GM21381 (cell line): ENCODE data around the gene ABCA9.
"Not testable (repeated sequence)": the region's sequence is repeated elsewhere in the genome, so short reads cannot be mapped to it uniquely, and the experiment has no call there.

Source experiments
- ATAC-seq: cut with Tn5 transposase; IDR thresholded peaks from one replicate; pipeline ENCODE4 v1.9.1; 2021; ENCODE audit warnings: mild to moderate bottlenecking, moderate library complexity; ENCODE audit not compliant: unreplicated experiment

ABCA9 gene

DNA sequence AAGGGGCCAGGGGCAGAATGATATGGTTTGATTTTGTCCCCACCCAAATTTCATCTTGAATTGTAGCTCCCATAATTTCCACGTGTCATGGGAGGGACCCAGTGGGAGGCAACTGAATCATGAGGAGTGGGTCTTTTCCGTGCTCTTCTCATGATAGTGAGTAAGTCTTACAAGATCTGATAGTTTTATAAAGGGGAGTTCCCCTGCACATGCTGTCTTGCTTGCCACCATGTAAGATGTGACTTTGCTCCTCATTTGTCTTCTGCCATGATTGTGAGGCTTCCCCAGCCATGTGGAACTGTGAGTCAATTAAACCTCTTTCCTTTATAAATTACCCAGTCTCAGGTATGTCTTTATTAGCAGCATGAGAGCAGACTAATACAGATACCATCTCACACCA lies 101.6 kb downstream of the ABCA9 start:
- ATAC-seq, result not testable (repeated sequence)

DNA sequence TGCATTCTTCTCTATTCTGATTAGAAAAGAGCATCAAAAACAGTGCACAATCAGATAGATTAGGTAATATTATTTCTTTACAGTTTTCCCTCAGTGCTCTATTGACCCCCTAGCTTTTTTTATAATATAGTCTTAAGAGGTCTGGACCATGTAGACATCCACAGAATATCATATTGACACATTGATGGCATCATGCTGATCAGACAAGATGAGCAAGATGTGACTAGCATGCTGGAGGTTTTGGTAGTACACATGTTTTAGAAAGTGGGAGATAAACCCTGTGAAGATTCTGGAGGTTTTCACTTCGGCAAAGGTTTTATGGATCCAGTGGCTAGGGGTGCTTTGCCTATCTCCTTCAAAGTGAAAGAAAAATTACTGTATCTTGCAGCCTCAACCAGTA lies 102.8 kb downstream of the ABCA9 start:
- no peak for ATAC-seq

DNA sequence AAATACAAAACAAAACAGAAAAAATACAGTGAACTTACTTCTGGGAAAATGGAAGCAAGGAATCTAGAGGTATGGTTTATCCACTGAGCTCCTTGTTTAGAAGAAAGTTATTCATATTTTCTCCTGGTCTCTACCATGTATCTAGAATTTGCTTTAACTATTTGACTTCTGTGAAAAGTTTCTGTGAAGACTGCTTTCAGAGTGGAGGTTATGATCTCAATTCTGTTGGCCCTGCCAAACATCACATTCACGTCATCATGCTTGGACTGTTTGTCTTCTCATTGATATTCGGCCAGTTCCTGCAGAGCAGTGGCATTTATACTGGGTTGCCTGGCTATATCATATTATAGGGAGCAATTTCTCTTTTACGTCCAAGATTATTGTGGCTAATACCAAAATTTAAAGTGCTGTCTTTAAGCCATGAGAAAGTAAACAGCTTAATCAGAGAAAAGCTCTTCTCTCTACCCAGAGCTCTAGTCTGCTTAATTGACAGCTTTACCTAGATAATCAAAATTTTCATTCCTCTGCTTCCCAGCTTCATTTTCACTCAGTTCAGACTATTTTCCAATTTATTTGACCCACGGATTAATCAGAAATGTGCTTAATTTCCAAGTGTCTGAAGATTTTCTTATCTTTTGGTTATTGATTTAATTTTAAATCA lies 105.4 kb downstream of the ABCA9 start, which contains the start of gene ABCA8:
ABCA8 (minus strand) TSS at position 212 of the 661 bp plus-strand sequence. CDS start 13,358 bp downstream, outside the sequence.
- no peak for ATAC-seq

DNA sequence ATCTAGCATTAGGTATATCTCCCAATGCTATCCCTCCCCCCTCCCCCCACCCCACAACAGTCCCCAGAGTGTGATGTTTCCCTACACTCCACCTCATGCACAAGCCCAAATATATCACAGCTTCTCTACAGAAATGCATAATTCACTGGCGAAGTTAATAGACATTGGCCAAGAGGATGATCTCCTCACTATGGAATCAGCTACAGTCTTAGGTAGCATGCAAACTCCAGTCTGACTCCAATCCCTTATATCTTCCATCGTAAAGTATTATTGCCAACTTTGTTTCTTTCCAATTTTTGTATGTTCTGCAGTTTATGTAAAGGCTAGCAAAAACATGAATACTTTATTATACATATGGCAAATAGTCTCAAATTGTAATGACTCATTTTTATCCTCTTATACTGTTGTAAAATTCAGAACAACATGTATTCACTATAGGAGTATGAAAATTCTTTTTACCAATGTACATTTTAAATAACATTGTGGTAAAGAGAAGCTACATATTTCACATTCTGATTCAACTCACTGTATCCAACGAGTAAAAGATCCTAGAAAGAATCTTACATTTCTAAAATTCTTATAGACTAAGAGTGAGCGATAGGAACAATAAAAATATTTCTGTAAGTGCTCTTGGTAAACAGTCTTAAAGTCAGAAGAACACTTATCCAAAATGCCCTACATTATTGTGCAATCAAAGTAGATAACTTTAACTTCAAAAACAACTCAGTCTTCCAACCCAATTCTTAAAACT lies 106.4 kb downstream of the ABCA9 start:
- no peak for ATAC-seq

DNA sequence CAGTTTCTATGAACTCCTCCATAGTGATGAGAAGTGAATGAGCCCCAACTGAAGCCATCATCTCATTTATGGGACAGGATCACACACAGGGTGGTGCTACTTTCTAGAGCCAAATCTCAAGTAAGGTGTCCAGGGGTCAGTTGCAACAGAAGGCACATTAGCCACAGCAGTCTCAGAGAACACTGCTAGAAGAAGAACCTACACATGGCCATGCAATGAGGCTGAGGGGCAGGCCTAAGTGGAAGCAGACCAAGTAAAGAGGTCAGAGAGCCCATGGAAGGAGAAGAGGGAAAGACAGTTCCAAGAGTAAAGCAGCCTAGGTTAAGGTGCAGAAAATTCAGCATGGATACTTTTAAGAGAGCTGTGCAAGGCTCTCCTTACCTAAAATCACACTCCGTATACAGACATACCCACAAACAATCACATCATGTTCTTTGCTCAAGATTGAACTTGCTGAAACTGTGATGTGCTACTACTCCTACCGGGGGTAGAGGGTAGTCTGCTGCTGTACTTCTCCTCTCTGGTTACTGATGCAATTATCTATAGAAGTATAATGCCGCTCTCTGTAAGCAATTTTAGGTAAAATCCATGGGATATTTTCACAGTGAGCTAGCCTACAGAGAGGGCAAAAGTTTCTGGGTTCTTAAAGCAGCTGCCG lies 107.3 kb downstream of the ABCA9 start:
- ATAC-seq, result no peak

DNA sequence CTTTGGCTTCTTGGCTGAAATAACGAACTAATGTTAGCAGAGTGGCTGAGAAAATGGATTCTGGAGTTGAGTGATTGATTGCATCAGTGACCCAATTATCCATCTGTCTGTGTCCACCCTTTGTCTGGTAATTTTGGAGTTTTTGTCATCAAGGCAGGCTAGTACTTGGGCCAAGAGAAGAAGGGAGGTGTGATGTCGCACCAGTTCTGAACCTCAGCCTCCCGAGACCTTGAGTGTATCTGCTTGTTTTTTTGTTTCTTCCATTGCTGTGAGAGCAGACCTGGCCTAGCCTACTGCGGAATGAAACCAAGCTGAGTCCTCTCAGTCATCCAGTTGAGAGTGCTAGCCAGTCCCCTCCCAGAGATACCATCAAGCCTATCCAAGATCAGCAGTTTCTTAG lies 110.0 kb downstream of the ABCA9 start:
- no peak for ATAC-seq

DNA sequence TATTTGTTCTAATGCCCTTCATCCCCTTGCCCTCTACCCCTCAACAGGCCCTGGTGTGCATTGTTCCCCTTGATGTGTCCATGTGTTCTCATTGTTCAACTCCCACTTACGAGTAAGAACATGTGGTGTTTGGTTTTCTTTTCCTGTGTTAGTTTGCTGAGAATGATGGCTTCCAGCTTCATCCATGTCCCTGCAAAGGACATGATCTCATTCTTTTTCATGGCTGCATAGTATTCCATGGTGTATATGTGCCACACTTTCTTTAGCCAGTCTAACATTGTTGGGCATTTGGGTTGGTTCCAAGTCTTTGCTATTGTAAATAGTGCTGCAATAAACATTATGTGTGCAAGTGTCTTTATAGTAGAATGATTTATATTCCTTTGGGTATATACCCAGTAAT lies 112.9 kb downstream of the ABCA9 start:
- ATAC-seq, result not testable (repeated sequence)

DNA sequence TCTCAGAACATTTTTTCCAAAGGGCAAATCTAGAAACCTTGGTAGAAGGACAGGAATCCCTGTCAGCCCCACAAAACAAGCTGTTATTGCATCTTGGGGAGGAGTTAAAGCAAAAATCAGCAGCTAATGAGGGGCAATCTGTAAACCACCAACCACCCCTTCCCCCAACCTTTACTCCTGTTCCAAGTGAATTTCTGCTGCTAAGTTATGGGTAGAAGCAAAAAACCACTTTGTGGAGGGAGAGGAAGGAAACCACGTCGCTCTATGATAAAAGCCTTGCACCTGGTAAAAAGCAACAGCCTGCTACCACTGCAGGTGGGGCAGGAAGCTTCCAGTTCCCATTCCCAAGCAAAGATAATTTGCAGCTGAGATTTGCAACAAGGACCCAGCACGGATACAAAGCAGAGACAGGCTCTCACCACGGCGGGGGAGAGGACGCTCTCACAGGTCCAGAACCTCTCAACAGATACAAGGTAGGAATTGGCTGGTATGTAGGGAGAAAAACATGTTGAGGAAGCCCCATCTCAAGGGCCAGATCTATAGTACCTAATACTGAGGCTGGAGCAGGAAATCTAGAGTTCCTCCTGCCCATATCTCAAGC lies 116.2 kb downstream of the ABCA9 start:
- no peak for ATAC-seq

DNA sequence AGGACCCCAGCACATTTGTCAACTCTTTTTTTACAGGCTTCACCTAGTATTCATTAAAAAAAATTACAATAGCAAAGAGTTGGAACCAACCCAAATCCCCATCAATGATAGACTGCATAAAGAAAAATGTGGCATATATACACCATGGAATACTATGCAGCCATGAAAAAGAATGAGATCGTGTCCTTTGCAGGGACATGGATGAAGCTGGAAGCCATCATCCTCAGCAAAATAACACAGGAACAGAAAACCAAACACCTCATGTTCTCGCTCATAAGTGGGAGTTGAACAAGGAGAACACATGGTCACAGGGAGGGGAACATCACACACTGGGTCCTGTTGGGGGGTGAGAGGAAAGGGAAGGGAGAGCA lies 116.9 kb downstream of the ABCA9 start:
- ATAC-seq, result not testable (repeated sequence)

DNA sequence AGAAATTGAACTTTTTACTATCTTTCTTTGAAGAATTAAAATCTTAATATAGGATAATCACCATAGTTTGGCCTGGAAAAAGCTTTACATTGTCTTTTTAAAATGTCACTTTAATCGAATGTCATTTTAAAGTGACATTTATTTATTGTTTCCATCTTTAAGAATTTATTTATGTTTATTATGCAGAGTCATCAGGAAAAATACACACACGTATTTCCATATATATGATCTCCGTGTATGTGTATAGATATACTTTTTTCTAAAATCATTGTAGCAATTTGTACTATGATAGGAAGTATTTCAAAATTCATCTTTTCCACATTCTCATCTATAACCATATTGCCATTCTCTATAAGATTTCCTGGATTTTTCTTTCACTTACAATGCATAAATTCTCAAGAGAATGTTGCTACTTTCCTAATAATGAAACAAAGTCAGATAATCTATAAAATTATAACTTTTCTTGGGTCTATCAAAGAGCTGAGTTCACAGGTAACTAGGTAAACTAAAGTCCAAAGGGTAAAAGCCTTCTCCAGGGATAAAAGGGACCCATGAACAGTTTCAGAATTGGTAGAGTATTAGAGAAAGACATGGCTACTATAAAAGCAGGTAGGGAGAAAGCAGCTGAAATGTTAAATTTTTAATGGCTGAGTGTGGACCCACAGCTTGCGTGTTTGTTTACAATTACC lies 117.5 kb downstream of the ABCA9 start:
- no peak for ATAC-seq

DNA sequence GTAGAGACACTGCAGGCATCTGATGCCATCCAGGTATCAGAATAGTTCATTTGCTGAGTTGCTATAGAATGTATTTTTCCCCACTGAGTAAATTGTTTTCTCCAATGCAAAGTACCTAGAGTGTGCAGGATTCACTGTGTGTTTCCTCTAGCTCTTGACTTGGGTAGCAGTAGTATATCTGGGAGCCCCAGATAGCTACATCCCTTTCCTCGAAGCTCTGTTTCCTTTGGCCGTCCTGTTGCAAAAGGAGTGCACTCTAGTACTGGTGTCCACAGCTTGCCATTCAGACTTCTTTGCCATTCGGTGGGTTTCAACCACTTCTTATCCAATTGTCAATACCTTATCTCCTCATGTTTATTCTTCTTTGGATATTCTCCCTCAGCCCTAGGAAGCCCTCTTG lies 118.3 kb downstream of the ABCA9 start:
- no peak for ATAC-seq

DNA sequence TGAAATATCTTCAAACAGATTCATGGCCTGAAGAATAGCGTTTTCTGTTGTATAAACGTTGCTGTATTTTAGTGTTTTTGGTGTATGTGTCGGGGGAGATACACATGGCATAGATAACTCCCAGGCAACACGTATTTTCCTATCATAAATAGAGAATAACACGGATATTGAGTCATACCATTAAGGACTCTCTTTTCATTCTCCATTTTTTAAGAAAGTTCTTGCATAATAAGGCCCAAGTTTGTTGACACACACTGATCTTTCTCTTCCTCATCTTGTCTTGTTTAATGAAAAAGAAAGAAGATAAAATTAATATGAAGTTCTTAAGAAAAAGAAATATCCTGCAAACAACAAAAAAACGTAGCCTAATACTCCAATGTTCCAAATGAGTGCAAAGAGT lies 119.0 kb downstream of the ABCA9 start:
- ATAC-seq, result no peak

DNA sequence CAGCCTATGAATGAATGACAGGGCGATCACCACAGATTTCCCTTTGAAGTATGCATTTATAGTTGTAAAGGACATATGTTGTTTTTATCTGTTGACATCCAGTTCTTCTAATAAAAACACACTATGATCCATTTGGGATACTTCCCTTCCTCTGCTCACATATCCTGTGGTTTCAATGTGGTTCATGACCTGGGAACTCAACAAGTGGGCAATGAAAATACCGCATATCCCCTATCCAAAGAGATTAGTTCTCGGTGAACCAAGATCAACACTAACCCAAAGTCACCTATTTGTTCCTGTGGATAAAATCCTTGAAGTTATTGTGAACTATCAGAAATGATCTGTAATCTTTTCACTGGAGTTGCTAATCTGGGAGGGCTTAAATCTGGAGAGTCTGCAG lies 121.5 kb downstream of the ABCA9 start:
- ATAC-seq, result no peak

DNA sequence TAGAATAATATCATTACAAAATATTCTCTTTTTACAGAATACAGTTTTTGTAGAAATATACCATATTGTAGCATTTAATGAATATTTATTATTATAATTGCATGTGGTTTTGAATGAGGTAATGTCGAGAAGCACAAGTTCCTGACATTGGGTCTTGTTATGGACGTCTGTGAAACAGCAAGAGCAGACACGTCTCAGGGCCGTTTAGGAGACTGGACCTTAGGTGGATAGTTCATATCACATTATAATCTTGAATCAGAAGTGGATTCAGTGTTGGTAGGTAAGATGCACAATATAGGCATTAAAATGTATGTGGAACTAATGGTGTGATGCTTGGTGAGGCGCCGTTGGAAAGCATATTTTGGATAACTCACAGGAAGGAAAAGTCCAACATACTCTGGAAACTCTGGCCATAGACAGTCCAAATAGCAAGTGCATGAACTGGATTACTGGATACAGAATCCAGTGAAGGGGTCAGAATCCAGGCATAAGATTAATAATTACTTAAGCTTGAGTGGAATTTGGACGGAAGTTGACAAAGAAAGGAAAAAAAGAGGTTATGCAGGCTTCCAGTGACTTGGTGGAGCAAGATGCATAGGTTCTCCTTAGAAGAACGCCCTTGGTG lies 122.7 kb downstream of the ABCA9 start:
- ATAC-seq, result no peak

DNA sequence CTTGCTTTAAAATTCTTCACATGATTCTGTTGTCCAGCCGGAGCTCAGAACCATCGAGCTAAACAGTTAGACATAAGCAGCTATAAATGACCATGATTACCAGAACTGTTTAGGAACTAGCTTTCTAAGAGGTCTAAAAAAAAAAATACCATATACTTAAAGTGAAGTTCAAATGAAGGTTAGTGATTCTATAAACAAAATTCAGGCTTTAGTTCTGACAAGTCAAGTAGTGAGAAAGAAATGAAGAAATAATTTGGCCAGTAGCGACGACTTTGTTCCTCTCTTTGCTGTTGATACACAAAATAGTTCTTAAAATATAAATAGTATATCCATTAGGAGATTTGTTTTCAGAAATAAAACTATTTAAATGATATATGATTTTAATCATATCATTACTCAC lies 133.2 kb downstream of the ABCA9 start:
- no peak for ATAC-seq

DNA sequence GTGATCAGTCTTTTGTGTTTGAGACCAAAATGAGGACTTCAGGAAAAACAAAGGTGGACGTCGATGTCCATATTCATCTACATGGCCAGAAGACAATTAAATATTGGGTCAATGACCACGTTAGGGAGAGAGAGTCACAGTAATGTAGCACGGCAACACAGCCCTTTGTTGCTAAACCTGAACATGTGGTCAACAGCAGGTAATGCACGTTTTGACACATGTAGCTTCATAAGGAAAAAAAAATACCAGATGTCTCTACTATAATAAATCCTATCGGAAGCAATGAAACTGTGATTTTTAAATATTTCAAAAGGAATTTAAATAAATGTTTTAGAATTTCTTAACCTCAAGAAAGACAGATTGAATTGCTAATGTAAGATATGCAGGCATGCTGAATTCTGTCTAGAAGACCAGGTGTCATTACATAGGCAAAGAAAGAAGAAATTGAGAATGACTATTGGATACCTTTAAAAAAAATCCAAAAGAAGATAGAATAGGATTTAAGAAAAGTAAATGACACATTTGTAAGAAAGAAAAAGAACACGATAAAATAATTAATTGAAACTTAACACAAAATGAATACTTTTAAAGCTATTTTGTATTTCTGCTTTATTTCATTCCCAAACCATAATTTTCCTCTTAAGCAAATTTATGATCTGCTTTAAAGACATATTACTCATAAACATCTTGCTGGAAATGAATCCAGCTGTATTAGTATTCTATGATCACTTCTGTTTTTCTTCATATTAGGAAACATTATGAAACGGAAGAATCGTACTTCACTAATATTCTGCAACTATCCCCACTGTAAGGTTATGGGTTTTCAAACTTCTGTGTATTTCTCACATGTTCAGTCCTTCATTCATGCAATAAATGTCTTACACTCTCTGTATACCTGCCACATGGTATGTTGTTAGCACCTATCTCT lies 135.7 kb downstream of the ABCA9 start:
- ATAC-seq, result no peak
